H1 (cell line): ENCODE measurements around the gene NFKBIL1. TPM values are rescaled to one million over a fixed set of nuclear protein-coding genes. Genes with fewer than 3 reads are reported as not detected.

Experiments used
- CTCF ChIA-PET: fragments of 300-600 bp; sonication (Branson Sonifier 250); formaldehyde crosslinking; loops from one replicate; lab custom pipeline; 2021; ENCODE audit not compliant: partially characterized antibody; lab: Charles Lee
- POLR2A ChIA-PET: fragments of 300-600 bp; sonication (Branson Sonifier 250); formaldehyde crosslinking; loops from one replicate; lab custom pipeline; 2021; ENCODE audit warnings: inconsistent platforms; ENCODE audit not compliant: partially characterized antibody; lab: Charles Lee
- DNase-seq, 2 experiments: peaks; one replicate each; pipeline versions ENCODE4 v3.0.0 to v3.0.0-alpha.2; 2010 to 2022; ENCODE audit warnings: low spot score in 2 of 2, low read depth in 1 of 2, mixed read lengths in 1 of 2
- FAIRE-seq: peaks from 2 replicates; lab custom pipeline; 2011; peaks lifted over from hg19 to GRCh38; lab: Jason Lieb, UNC
- H2AFZ ChIP-seq: 2 replicates; pipeline ENCODE4 v1.8.1; 2012; ENCODE audit warnings: low read length, inconsistent platforms
- H2AK5ac ChIP-seq: 2 replicates; pipeline ENCODE4 v1.6.1; 2013; ENCODE audit warnings: low read depth, low read length
- H2BK120ac ChIP-seq: replicated peaks from 2 replicates; pipeline ENCODE3; 2013; ENCODE audit warnings: low read depth, low read length, inconsistent platforms
- H2BK12ac ChIP-seq: 2 replicates; pipeline ENCODE4 v1.6.1; 2013; ENCODE audit warnings: low read depth, low read length
- H2BK15ac ChIP-seq: 2 replicates; pipeline ENCODE4 v1.6.1; 2013; ENCODE audit warnings: low read length
- H2BK20ac ChIP-seq: 2 replicates; pipeline ENCODE4 v1.6.1; 2013; ENCODE audit warnings: low read length
- H2BK5ac ChIP-seq: 2 replicates; pipeline ENCODE4 v1.6.1; 2013; ENCODE audit warnings: low read depth, low read length
- H3K14ac ChIP-seq: 2 replicates; pipeline ENCODE4 v1.6.1; 2013; ENCODE audit warnings: inconsistent platforms; ENCODE audit not compliant: insufficient read length
- H3K18ac ChIP-seq: 2 replicates; pipeline ENCODE4 v1.6.1; 2013; ENCODE audit warnings: low read length; ENCODE audit errors: extremely low read depth
- H3K23ac ChIP-seq: 2 replicates; pipeline ENCODE4 v1.6.1; 2013; ENCODE audit warnings: inconsistent platforms; ENCODE audit not compliant: insufficient read length
- H3K23me2 ChIP-seq: 2 replicates; pipeline ENCODE4 v1.6.1; 2013; ENCODE audit warnings: low read depth, low read length
- H3K27ac ChIP-seq: 2 replicates; pipeline ENCODE4 v1.6.1; 2011; ENCODE audit warnings: low read depth, low read length, inconsistent platforms
- H3K27me3 ChIP-seq, 4 experiments: replicated peaks in 1 of 4; 1 replicate in 1 of 4; 2 replicates in 3 of 4; pipeline versions ENCODE4 v1.6.1 to v1.8.1; 2011 to 2013; ENCODE audit warnings: low read length in 3 of 4, mild to moderate bottlenecking in 3 of 4, inconsistent platforms in 2 of 4, mixed read lengths in 2 of 4, moderate library complexity in 1 of 4; ENCODE audit not compliant: control insufficient read depth in 3 of 4, insufficient read depth in 3 of 4; ENCODE audit errors: extremely low read depth in 1 of 4
- H3K36me3 ChIP-seq, 4 experiments: 2 replicates each; pipeline versions ENCODE4 v1.6.1 to v1.8.1; 2011 to 2013; ENCODE audit warnings: mild to moderate bottlenecking in 4 of 4, low read length in 3 of 4, moderate library complexity in 2 of 4, control low read depth in 1 of 4, inconsistent platforms in 1 of 4; ENCODE audit not compliant: insufficient read depth in 4 of 4, control insufficient read depth in 2 of 4
- H3K4ac ChIP-seq: replicated peaks from 2 replicates; pipeline ENCODE3; 2013; ENCODE audit warnings: low read length, low read depth, mixed read lengths, inconsistent platforms; ENCODE audit not compliant: insufficient read length
- H3K4me1 ChIP-seq, 4 experiments: replicated peaks in 1 of 4; 1 replicate in 1 of 4; 2 replicates in 3 of 4; pipeline versions ENCODE4 v1.6.1 to v1.8.1; 2011 to 2013; ENCODE audit warnings: low read length in 3 of 4, inconsistent platforms in 2 of 4, mixed read lengths in 1 of 4; ENCODE audit not compliant: insufficient read depth in 4 of 4, control insufficient read depth in 3 of 4
- H3K4me2 ChIP-seq, 2 experiments: 2 replicates each; pipeline versions ENCODE4 v1.6.1 to v1.8.1; 2011 to 2013; ENCODE audit warnings: low read depth in 2 of 2, low read length in 2 of 2, control low read depth in 1 of 2, inconsistent platforms in 1 of 2, mild to moderate bottlenecking in 1 of 2; ENCODE audit not compliant: insufficient read depth in 1 of 2
- H3K4me3 ChIP-seq, 4 experiments: fragments of 200-600, 300-600 bp in 1 of 4; sonication (generic), shearing (Covaris generic), sonication (Bioruptor Twin) in 1 of 4; 2 replicates each; pipeline versions ENCODE4 v1.5.1 to v1.8.1; 2011 to 2016; ENCODE audit warnings: low read length in 4 of 4, low read depth in 3 of 4, control low read depth in 2 of 4, inconsistent platforms in 2 of 4, mild to moderate bottlenecking in 2 of 4, mixed read lengths in 1 of 4, moderate library complexity in 1 of 4; ENCODE audit not compliant: insufficient read depth in 2 of 4; ENCODE audit errors: extremely low read depth in 1 of 4
- H3K56ac ChIP-seq: replicated peaks from 2 replicates; pipeline ENCODE3; 2013; ENCODE audit warnings: low read depth, mild to moderate bottlenecking, mixed read lengths, low read length, inconsistent platforms; ENCODE audit not compliant: insufficient read length
- H3K79me1 ChIP-seq: 2 replicates; pipeline ENCODE4 v1.6.1; 2013; ENCODE audit warnings: low read depth, low read length, control low read depth
- H3K79me2 ChIP-seq, 2 experiments: 2 replicates each; pipeline versions ENCODE4 v1.6.1 to v1.8.1; 2012 to 2013; ENCODE audit warnings: low read length in 2 of 2, mild to moderate bottlenecking in 2 of 2, inconsistent platforms in 1 of 2; ENCODE audit not compliant: insufficient read depth in 2 of 2, control insufficient read depth in 1 of 2
- H3K9ac ChIP-seq, 4 experiments: replicated peaks in 1 of 4; 1 replicate in 1 of 4; 2 replicates in 3 of 4; pipeline versions ENCODE4 v1.6.1 to v1.8.1; 2011 to 2013; ENCODE audit warnings: low read depth in 3 of 4, low read length in 3 of 4, control low read depth in 2 of 4, mild to moderate bottlenecking in 2 of 4, moderate library complexity in 2 of 4, inconsistent platforms in 1 of 4; ENCODE audit errors: extremely low read depth in 1 of 4
- H3K9me3 ChIP-seq, 2 experiments: 2 replicates each; pipeline versions ENCODE4 v1.6.1 to v1.8.1; 2012 to 2013; ENCODE audit warnings: mild to moderate bottlenecking in 2 of 2, moderate library complexity in 2 of 2, control low read depth in 1 of 2, inconsistent platforms in 1 of 2, low read depth in 1 of 2, low read length in 1 of 2, mixed read lengths in 1 of 2; ENCODE audit not compliant: insufficient read depth in 2 of 2
- H4K20me1 ChIP-seq, 2 experiments: replicated peaks in 1 of 2; 2 replicates each; pipeline versions ENCODE3 to v1.8.1; 2011 to 2013; ENCODE audit warnings: inconsistent platforms in 2 of 2, low read length in 2 of 2, mild to moderate bottlenecking in 1 of 2; ENCODE audit not compliant: insufficient read depth in 2 of 2, control insufficient read depth in 1 of 2
- H4K5ac ChIP-seq: 2 replicates; pipeline ENCODE4 v1.6.1; 2013; ENCODE audit warnings: low read length, low read depth, mixed read lengths, inconsistent platforms; ENCODE audit not compliant: insufficient read length
- H4K8ac ChIP-seq: 2 replicates; pipeline ENCODE4 v1.8.0; 2013; ENCODE audit warnings: mild to moderate bottlenecking, moderate library complexity, low read length, inconsistent platforms; ENCODE audit not compliant: insufficient read depth; ENCODE audit errors: extremely low read depth
- H4K91ac ChIP-seq: replicated peaks from 2 replicates; pipeline ENCODE3; 2013; ENCODE audit warnings: low read length, mixed read lengths, inconsistent platforms; ENCODE audit not compliant: insufficient read length
- CBX5 ChIP-seq: fragments of 300-800, 300-1000 bp; sonication (generic); IDR thresholded peaks from 2 replicates; pipeline ENCODE4 v1.7.1; 2016; ENCODE audit warnings: antibody characterized with exemption, low read length, low read depth
- CBX8 ChIP-seq: fragments of 300-800, 300-1000 bp; sonication (generic); IDR thresholded peaks from 2 replicates; pipeline ENCODE4 v1.7.1; 2016; ENCODE audit warnings: low read depth, low read length, borderline replicate concordance
- GTF2F1 ChIP-seq: IDR thresholded peaks from 2 replicates; pipeline ENCODE4 v1.6.1; 2012; ENCODE audit warnings: low read depth, low read length, improper control_type of control experiment, borderline replicate concordance
- NANOG ChIP-seq: IDR thresholded peaks from 2 replicates; pipeline ENCODE4 v1.6.1; 2011; ENCODE audit warnings: low read length, low read depth, mild to moderate bottlenecking, inconsistent platforms; ENCODE audit not compliant: insufficient read depth, poor library complexity, severe bottlenecking
- NRF1 ChIP-seq: IDR thresholded peaks from 2 replicates; pipeline ENCODE4 v1.6.1; 2011; ENCODE audit warnings: mild to moderate bottlenecking, low read depth, low read length, improper control_type of control experiment
- SIX5 ChIP-seq: IDR thresholded peaks from 2 replicates; pipeline ENCODE4 v1.6.1; 2011; ENCODE audit warnings: mild to moderate bottlenecking, low read depth, low read length
- WGBS, 2 experiments: shearing (Covaris generic) in 1 of 2; methylation state at CpG; one replicate each; pipeline versions ENCODE4 v1.1.6 to v1.1.7; 2013 to 2015; ENCODE audit warnings: low lambda C conversion rate in 2 of 2, mixed read lengths in 2 of 2, inconsistent platforms in 1 of 2, low coverage in 1 of 2, missing lambda C conversion rate in 1 of 2; ENCODE audit not compliant: insufficient replicate concordance in 2 of 2, insufficient coverage in 1 of 2, insufficient read length in 1 of 2; ENCODE audit errors: extremely low coverage in 1 of 2, missing lambda C conversion rate in 1 of 2; 5-methylcytosine and 5-hydroxymethylcytosine counted together
- polyA plus RNA-seq, 7 experiments: library from polyadenylated mRNA; depleted of rRNA in 3 of 7; stranded (reverse) in 5 of 7; unstranded in 2 of 7; fragments of >200 nt in 5 of 7; fragments of 200-250 nt in 2 of 7; gene quantifications; 1 replicate in 5 of 7; 2 replicates in 1 of 7; 4 replicates in 1 of 7; pipeline versions ENCODE4 v1.2.1 to v1.2.3, GENCODE V29; 2011 to 2013; ENCODE audit warnings: missing spikeins in 2 of 7, mixed read lengths in 2 of 7
- total RNA-seq: library from RNA; stranded (reverse); fragmentation: NEBNext Ultra II Directional; extraction: Animal tissue kit (Norgen Biotek cat#: 25700); gene quantifications from 2 replicates; pipeline ENCODE4 v1.2.1, GENCODE V29; 2021

NFKBIL1 gene
- total and polyA plus RNA-seq, 2 of the 8 experiments (the other 6 are each of a cell fraction or from before 2014, with no cell fraction given): 7.5 to 11.2 TPM

DNA sequence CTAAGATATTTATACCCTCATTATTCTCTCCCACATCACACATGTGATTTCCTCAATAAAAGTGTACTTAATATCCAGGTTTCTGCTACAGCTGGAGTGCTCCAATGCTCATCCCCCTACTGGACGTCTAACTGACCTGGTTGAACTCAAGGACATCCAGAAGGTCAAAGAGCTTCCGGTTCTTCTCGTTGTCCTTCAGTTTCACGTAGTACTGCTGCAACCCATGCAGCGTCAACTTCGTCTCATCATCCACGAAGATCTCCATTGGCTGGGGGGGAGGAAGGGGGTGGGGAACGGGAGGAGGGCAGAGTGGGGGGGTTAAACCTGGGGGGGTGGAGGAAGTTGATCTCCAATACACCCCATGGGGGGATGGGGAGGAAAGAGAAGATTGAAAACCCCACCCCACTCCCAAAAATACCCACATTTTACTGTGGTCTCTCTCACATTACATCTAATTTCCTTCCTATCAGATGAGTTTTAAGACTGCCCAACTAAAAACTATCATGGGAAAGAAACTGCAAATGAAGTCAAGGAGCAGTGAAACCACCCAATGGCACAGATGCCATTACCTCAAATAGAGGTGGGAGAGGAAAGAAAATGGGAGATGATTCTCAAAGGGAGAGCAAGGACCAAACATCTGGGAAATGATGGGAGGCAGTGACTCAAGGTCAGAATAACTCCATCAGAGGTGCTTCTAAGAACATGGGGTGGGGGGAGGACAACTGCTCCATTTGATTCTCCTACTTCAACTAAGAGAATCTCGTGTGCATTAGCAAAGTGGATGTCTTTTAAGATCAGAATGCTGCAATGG, 14.6 kb upstream of the NFKBIL1 start:
- H3K56ac ChIP-seq: no peak overlapping the region
- H3K4me2 ChIP-seq: no peak overlapping the region
- no peak overlapping the region for H2BK20ac ChIP-seq
- H3K9me3 ChIP-seq: no peaks in the 10 kb centered on the region
- peaks cover 66 to 87% (median 75%) of the 10 kb centered on the region in 4 experiments for H3K36me3 ChIP-seq
- peaks cover 10% of the 10 kb centered on the region; the same call in 1 of the 2 replicates for H3K79me1 ChIP-seq
- no peak overlapping the region for H3K9ac ChIP-seq
- no peak overlapping the region for H3K23ac ChIP-seq
- H3K23me2 ChIP-seq: no peaks in the 10 kb centered on the region
- ChIA-PET CTCF (interaction anchor here (1.1 to 1.7 kb wide), 3 partner anchors 13 to 65 kb away, joined by 3 to 6 read pairs (median 4); partner anchors contain the start of gene ATP6V1G2), POLR2A (interaction anchor here (0.8 to 18.4 kb wide), 14 partner anchors 10 to 324 kb away, joined by 3 to 428 read pairs (median 6); partner anchors contain the start of genes ATP6V1G2, BAG6, DDX39B and NFKBIL1)
- H4K20me1 ChIP-seq: peaks cover 35 to 41% of the 10 kb centered on the region in 2 experiments
- H3K4me3 ChIP-seq: no peak overlapping the region
- no peak overlapping the region for H2AK5ac ChIP-seq
- H3K27ac ChIP-seq: no peak overlapping the region
- DNase-seq (no peak), FAIRE-seq (no peak)
- H4K91ac ChIP-seq: no peak overlapping the region
- H2BK15ac ChIP-seq: no peak overlapping the region
- no peaks in the 10 kb centered on the region for H3K27me3 ChIP-seq
- H3K4ac ChIP-seq: no peak overlapping the region
- peaks cover 1 to 5% (median 4%) of the 10 kb centered on the region in 4 experiments; a peak in 4 of 7 replicates for H3K4me1 ChIP-seq
- H3K79me2 ChIP-seq: peaks cover 4 to 33% of the 10 kb centered on the region in 2 experiments; a peak in 3 of 4 replicates
- no peak overlapping the region for H2AFZ ChIP-seq
- 90% methylated on average over 8 of the region's 9 CpGs; no CpG with 5 or more reads in 1 of the 2 experiments for WGBS, 2 experiments
- no peak overlapping the region for H4K5ac ChIP-seq
- no peak overlapping the region for H2BK120ac ChIP-seq
- no peak overlapping the region for H3K18ac ChIP-seq
- H2BK5ac ChIP-seq: no peak overlapping the region
- no peak overlapping the region for H3K14ac ChIP-seq
- H2BK12ac ChIP-seq: no peak overlapping the region
- H4K8ac ChIP-seq: no peak overlapping the region
- TF ChIP-seq NRF1: no peak
- TF ChIP-seq SIX5: no peak
- no peak for TF ChIP-seq GTF2F1
- no peak for TF ChIP-seq NANOG
- TF ChIP-seq CBX5: no peak
- no peak for TF ChIP-seq CBX8
